Activated CD8-positive, alpha-beta T cell treated with anti-CD3 and anti-CD28 coated beads, Interleukin-2, amount 10 ng/mL, durations not matched to agents 7 days and 5 days (primary cell): ENCODE measurements around the gene SIPA1L3. TPM values are rescaled to one million over a fixed set of nuclear protein-coding genes. Genes with fewer than 3 reads are reported as not detected.

Experiments
- ATAC-seq: fragments of 150-1000 bp; cut with Tn5 transposase; one replicate; pipeline ENCODE4 v1.10.0; 2021; ENCODE audit warnings: moderate library complexity
- CTCF ChIA-PET: fragments of 350-600 bp; sonication (Branson Sonifier 250); formaldehyde crosslinking; loops from one replicate; lab custom pipeline; 2021; ENCODE audit warnings: antibody characterized with exemption; lab: Charles Lee
- POLR2A ChIA-PET: fragments of 350-600 bp; sonication (Branson Sonifier 250); formaldehyde crosslinking; loops from one replicate; lab custom pipeline; 2021; ENCODE audit warnings: antibody characterized with exemption; lab: Charles Lee
- DNase-seq: peaks from one replicate; pipeline ENCODE4 v3.0.0-alpha.2; 2020
- H3K27ac Mint-ChIP-seq: one replicate; pipeline ENCODE4 v1.8.0; 2021; ENCODE audit warnings: mild to moderate bottlenecking, mixed read lengths
- H3K27me3 Mint-ChIP-seq: one replicate; pipeline ENCODE4 v1.8.0; 2021; ENCODE audit warnings: low read depth, mixed read lengths
- H3K36me3 Mint-ChIP-seq: one replicate; pipeline ENCODE4 v1.8.0; 2021; ENCODE audit warnings: low read depth, mixed read lengths
- H3K4me1 Mint-ChIP-seq: one replicate; pipeline ENCODE4 v1.8.0; 2021; ENCODE audit warnings: low read depth, mixed read lengths
- H3K4me3 Mint-ChIP-seq: one replicate; pipeline ENCODE4 v1.8.0; 2021; ENCODE audit warnings: mild to moderate bottlenecking, mixed read lengths
- H3K9me3 Mint-ChIP-seq: one replicate; pipeline ENCODE4 v1.8.0; 2022; ENCODE audit warnings: mixed read lengths; ENCODE audit not compliant: insufficient read depth
- total RNA-seq, 2 experiments: library from RNA; stranded (reverse); gene quantifications; one replicate each; pipeline ENCODE4 v1.2.3, GENCODE V29; 2021

SIPA1L3 gene
- total RNA-seq, 2 experiments from 2014 or later, result 18.3 to 20.2 TPM

GRCh38 chr19:38163419-38164290, 256.6 kb downstream of the SIPA1L3 start:
- ChIA-PET POLR2A (no interaction called here), CTCF (no interaction called here)
- Mint-ChIP-seq H3K36me3 (peaks cover 31% of the 10 kb centered on the region), H3K27me3 (no peaks in the 10 kb centered on the region), H3K9me3 (peaks cover 3% of the 10 kb centered on the region), H3K4me3 (no peak overlapping the region), H3K4me1 (no peaks in the 10 kb centered on the region), H3K27ac (no peak overlapping the region)
- ATAC-seq, result no peak
- no peak for DNase-seq

GRCh38 chr19:38164526-38164925, 257.5 kb downstream of the SIPA1L3 start:
- POLR2A ChIA-PET, result no interaction called here
- Mint-ChIP-seq H3K27me3 (no peaks in the 10 kb centered on the region), H3K36me3 (peaks cover 31% of the 10 kb centered on the region), H3K9me3 (peaks cover 3% of the 10 kb centered on the region), H3K27ac (no peak overlapping the region), H3K4me3 (no peak overlapping the region), H3K4me1 (no peaks in the 10 kb centered on the region)
- DNase-seq (no peak), ATAC-seq (no peak)
- CTCF ChIA-PET, result no interaction called here

- DNase-seq (no peak), ATAC-seq (no peak)
- H3K4me3 Mint-ChIP-seq, result no peak overlapping the region
- peaks cover 3% of the 10 kb centered on the region for H3K9me3 Mint-ChIP-seq
- no peak overlapping the region for H3K27ac Mint-ChIP-seq
- ChIA-PET CTCF (no interaction called here), POLR2A (no interaction called here)
- no peaks in the 10 kb centered on the region for H3K27me3 Mint-ChIP-seq
- no peaks in the 10 kb centered on the region for H3K4me1 Mint-ChIP-seq
- peaks cover 31% of the 10 kb centered on the region for H3K36me3 Mint-ChIP-seq
Observed at GRCh38 chr19:38165335-38165734, 258.3 kb downstream of the SIPA1L3 start.

GRCh38 chr19:38168637-38169036, 261.6 kb downstream of the SIPA1L3 start:
- H3K4me1 Mint-ChIP-seq, result no peaks in the 10 kb centered on the region
- peaks cover under 1% of the 10 kb centered on the region for H3K9me3 Mint-ChIP-seq
- H3K36me3 Mint-ChIP-seq, result peaks cover 8% of the 10 kb centered on the region
- CTCF ChIA-PET, result no interaction called here
- H3K27ac Mint-ChIP-seq, result no peak overlapping the region
- POLR2A ChIA-PET, result no interaction called here
- no peak for DNase-seq
- H3K27me3 Mint-ChIP-seq, result no peaks in the 10 kb centered on the region
- no peak for ATAC-seq
- H3K4me3 Mint-ChIP-seq, result no peak overlapping the region

- Mint-ChIP-seq H3K4me3 (no peak overlapping the region), H3K4me1 (no peaks in the 10 kb centered on the region), H3K27me3 (no peaks in the 10 kb centered on the region), H3K36me3 (no peaks in the 10 kb centered on the region), H3K9me3 (no peaks in the 10 kb centered on the region), H3K27ac (no peak overlapping the region)
- DNase-seq, result no peak
- ATAC-seq, result no peak
- POLR2A ChIA-PET, result no interaction called here
- CTCF ChIA-PET, result no interaction called here
Observed at GRCh38 chr19:38170334-38170733, 263.3 kb downstream of the SIPA1L3 start.

GRCh38 chr19:38172001-38172400, 265.0 kb downstream of the SIPA1L3 start:
- ATAC-seq, result no peak
- CTCF ChIA-PET, result no interaction called here
- Mint-ChIP-seq H3K27me3 (no peaks in the 10 kb centered on the region), H3K9me3 (no peaks in the 10 kb centered on the region), H3K36me3 (no peaks in the 10 kb centered on the region), H3K4me3 (no peak overlapping the region), H3K4me1 (no peaks in the 10 kb centered on the region), H3K27ac (no peak overlapping the region)
- POLR2A ChIA-PET, result no interaction called here
- no peak for DNase-seq

GRCh38 chr19:38173291-38174041, 266.5 kb downstream of the SIPA1L3 start:
- no peaks in the 10 kb centered on the region for H3K27me3 Mint-ChIP-seq
- DNase-seq (no peak), ATAC-seq (no peak)
- H3K4me1 Mint-ChIP-seq, result no peaks in the 10 kb centered on the region
- CTCF ChIA-PET, result no interaction called here
- no peaks in the 10 kb centered on the region for H3K36me3 Mint-ChIP-seq
- H3K9me3 Mint-ChIP-seq, result no peaks in the 10 kb centered on the region
- H3K4me3 Mint-ChIP-seq, result no peak overlapping the region
- H3K27ac Mint-ChIP-seq, result no peak overlapping the region
- POLR2A ChIA-PET, result no interaction called here

GRCh38 chr19:38175422-38175821, 268.4 kb downstream of the SIPA1L3 start:
- POLR2A ChIA-PET, result no interaction called here
- DNase-seq (no peak), ATAC-seq (no peak)
- Mint-ChIP-seq H3K9me3 (no peaks in the 10 kb centered on the region), H3K4me1 (no peaks in the 10 kb centered on the region), H3K4me3 (no peak overlapping the region), H3K36me3 (no peaks in the 10 kb centered on the region), H3K27ac (no peak overlapping the region), H3K27me3 (no peaks in the 10 kb centered on the region)
- CTCF ChIA-PET, result no interaction called here

- peaks cover 4% of the 10 kb centered on the region for H3K36me3 Mint-ChIP-seq
- ChIA-PET POLR2A (no interaction called here), CTCF (no interaction called here)
- ATAC-seq (no peak), DNase-seq (no peak)
- no peak overlapping the region for H3K4me3 Mint-ChIP-seq
- no peaks in the 10 kb centered on the region for H3K9me3 Mint-ChIP-seq
- H3K27ac Mint-ChIP-seq, result no peak overlapping the region
- no peaks in the 10 kb centered on the region for H3K4me1 Mint-ChIP-seq
- no peaks in the 10 kb centered on the region for H3K27me3 Mint-ChIP-seq
Observed at GRCh38 chr19:38180071-38180470, 273.1 kb downstream of the SIPA1L3 start.

- DNase-seq, result no peak
- ChIA-PET CTCF (no interaction called here), POLR2A (no interaction called here)
- Mint-ChIP-seq H3K4me3 (no peak overlapping the region), H3K9me3 (no peaks in the 10 kb centered on the region), H3K27ac (no peak overlapping the region), H3K36me3 (peaks cover 4% of the 10 kb centered on the region), H3K27me3 (no peaks in the 10 kb centered on the region), H3K4me1 (no peaks in the 10 kb centered on the region)
- no peak for ATAC-seq
Observed at GRCh38 chr19:38182536-38183210, 275.7 kb downstream of the SIPA1L3 start.

- ATAC-seq (no peak), DNase-seq (no peak)
- no peak overlapping the region for H3K27ac Mint-ChIP-seq
- H3K4me3 Mint-ChIP-seq, result no peak overlapping the region
- CTCF ChIA-PET, result no interaction called here
- POLR2A ChIA-PET, result no interaction called here
- H3K4me1 Mint-ChIP-seq, result no peaks in the 10 kb centered on the region
- no peaks in the 10 kb centered on the region for H3K9me3 Mint-ChIP-seq
- peaks cover 4% of the 10 kb centered on the region for H3K36me3 Mint-ChIP-seq
- no peaks in the 10 kb centered on the region for H3K27me3 Mint-ChIP-seq
Observed at GRCh38 chr19:38183251-38183897, 276.4 kb downstream of the SIPA1L3 start.
